GM18511 (cell line): Measurements from ENCODE around the gene TCF15.

Experiments used
- ATAC-seq: cut with Tn5 transposase; IDR thresholded peaks from one replicate; pipeline ENCODE4 v1.9.1; 2021; ENCODE audit warnings: mild to moderate bottlenecking, moderate library complexity; ENCODE audit not compliant: unreplicated experiment

TCF15 gene

DNA sequence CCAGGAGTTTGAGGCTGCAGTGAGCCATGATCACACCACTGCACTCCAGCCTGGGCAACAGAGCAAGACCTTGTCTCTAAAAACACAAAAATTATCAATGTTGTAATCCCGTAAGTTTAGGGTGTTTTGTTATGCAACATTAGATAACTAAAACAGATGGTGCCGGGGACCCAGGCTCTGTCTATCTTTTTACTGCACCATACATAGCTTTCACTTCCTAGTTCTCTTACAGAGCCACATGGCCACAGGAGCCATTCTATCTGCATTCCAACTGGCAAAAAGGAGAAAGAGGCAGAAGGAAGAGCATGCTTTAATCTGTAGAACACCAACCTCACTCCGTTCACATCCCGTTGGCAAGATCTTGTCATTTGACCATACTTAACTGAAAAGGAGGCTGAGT is 5.4 kb upstream of the TCF15 start:
- no peak for ATAC-seq

DNA sequence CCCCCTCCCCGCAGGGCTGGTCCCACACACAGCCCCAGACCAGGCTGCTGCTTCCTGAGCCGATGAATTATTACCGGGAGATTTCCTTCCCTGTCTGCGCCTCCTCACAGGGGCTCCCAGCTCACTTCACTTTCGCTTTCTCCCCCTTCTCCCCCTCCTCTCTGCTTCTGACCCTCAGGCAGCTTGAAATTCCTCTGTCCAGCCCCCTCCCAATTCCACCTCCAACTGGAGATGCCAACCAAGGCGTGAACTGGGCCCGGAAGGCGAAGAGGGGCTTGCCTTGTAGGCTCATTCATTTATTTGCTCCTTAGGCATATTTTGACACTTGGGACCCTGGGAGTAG is 1.7 kb upstream of the TCF15 start:
- no peak for ATAC-seq

DNA sequence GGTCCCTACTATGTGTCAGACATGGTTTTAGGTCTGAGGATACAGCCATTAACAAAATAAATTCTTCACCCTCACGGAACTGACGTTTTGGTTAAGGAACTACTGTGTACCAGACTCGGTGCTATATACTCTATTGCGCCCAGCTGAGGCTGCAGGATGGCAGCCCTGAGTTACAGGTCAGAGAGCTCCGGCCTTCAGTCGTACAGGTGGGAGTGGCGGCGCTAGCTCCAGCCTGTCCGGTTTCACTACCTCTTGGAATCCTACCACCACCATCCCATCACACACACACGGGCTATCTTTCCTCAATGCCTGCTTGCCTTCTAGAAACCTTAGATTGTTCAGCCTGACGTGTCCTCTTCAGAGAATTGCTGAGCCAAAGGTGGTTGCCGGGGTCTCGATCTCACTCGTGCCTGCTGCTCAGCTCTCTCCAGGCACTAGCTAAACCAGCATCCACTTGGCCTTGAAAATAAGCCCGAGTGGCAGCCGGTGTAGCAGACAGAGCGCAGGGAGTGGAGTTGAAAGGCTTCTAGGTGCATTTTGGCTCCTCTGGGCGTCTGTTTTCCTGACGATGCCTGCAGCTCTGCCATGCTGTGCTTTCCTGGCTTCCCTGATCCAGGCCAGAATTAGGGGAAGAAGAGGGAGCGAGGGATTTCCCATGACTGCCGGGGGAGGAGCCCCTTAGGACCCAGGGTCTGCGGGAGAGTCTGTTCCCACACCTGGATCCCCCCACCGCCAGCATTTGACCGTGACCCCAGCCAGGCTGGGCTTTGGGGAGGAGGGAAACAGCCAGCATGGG is 1.1 kb upstream of the TCF15 start:
- ATAC-seq = no peak

DNA sequence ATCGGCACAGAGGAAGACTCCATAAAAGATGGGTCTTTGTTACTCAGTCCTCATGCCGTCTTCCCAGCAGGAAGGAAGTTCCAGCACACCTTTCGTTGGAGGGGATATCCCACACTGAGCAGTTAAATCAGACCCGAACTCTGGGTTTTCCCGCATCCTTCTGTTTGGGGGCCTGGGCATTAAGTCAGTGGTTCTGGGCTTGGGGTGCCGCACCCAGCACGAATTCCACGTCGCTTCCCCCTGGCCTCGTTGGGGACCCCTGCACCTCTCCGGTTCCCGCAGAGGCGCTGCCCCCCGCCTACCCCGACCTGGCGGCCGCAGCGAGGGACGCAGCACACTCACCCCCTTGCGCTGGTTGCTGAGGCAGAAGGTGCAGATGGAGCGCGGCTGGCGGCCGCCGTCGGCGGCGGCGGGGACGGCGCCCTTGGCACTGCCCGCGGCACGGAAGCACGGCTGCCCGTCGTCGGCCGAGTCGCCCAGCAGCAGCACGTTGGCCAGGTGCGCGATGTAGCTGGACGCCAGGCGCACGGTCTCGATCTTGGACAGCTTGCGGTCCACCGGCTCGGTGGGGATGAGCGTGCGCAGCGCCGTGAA is 641 bp downstream of the TCF15 start:
- no peak for ATAC-seq

- ATAC-seq = no peak
Measured at GRCh38 chr20:608970-609369, 1.1 kb downstream of the TCF15 start.

DNA sequence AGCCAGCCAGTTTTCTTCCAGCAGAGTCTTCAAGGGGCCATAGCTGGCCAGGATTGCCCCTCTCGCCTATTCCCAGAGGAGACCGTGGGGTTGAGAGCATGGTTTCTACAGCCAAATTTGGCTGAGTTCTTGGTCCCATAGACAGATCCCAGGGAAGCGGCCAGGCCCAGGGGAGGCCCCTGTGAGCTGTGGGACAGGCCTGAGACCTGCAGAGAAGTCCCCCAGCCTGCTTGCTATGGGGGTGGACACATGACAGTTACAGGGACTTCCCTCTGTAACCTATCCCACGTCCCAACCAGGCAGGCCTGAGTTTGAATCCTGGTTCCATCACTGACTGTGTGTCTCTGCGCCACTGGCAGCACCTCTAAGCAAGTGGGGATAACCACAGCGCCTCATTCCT is 2.6 kb downstream of the TCF15 start:
- no peak for ATAC-seq

DNA sequence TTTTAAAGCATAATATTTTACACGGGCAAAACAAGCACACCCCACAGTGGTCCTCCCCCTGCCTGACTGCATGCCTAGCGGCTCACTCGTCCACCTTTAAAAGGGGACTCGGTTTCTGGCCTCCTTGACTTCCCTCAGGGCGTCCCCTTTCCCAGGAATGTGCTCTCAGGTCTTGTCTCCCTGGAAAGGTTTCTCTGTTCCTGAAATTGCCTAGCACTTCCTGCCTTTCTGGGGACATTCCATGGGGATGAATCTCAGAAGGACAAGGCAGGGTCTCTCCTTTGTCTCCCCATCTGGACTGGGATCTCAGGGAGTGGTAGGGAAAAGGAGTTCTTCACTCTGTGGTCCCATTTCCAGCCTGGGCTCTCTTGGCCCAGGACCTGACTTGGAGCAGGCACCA is 4.9 kb downstream of the TCF15 start:
- no peak for ATAC-seq

DNA sequence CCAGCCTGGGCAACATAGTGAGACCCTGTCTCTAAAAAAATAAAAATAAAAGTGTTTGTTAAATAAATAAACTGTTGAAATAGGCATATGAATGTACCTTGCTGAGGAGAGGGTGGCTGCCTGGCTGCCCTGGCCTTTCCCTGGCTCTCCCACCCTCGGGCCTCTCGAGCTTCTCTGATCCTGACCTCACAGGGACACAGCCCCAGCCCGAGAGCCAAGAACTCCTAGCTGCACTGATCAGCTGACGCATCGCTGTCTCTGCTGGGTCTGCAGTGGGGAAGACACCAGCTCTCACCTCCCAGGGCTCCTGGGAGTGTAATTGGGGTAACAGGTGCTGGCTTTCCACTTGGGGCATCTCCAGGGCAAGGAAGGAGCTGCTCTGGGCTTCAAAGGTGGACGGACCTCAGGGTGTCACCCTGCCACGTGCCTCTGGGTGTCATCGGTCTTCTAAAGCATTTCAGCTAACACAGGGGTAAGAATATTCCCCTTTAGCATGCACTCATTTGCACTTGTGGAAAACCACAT is 6.9 kb downstream of the TCF15 start:
- no peak for ATAC-seq

DNA sequence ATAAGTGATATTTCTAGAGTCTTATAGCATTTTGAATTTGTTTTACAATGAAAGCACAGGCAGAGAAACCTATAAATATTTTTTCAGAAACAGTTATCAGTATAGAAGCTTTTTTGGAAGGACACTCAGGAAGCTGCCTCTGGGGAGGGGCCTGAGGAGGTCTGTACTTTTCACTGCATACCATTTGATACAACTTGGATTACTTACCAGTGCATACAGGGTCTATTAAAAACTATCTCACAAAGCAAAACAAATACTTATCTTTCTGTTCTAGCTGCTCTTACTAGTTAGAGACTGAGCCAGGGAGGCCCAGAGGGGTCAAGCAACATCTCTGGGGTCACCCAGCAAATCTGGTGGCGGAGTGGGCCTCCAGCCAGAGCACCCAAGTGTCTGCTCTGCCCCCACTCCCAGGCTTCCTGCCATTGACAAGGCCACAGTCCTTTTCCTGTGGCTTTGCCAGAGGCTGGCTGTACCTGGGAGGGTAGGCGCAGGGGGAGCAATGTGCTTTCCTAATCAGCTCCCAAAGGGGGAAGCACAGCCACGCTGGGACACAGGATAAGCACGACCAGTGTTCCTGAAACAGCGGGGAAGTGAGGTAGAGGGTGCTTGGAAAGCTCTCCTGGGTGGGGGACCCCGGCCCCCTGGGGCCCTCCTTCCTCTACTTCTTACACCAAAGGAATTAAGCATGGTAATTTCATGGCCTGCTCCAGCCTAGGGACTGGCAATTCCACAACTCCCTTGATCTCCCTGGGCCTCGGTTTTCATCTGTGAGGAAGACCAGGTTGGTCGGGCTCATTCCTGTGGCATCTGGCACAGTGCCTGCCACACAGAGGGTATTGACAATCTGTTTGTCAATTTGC is 7.8 kb downstream of the TCF15 start:
- ATAC-seq = no peak

GRCh38 chr20:600736-601135 is 9.4 kb downstream of the TCF15 start:
- no peak for ATAC-seq

DNA sequence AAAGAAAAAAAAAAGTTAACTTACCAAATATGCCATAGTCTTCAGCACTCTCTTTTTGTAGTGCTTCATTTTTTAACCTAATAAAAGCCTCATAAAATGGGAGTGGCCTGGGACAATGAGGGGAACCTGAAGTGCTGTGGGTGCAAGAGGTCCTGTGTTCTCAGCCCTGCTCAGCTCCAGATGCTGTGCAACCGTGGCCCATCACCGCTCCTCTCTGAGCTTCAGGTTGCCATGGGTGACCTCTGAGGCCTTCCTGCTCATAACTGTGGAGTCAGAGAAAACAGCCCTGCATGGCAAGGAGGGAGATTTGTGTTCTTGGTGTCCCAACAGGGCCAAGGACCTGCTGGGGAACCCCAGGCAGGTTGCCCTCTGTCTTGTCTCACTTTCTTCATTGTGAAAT is 10.0 kb downstream of the TCF15 start:
- ATAC-seq = no peak

DNA sequence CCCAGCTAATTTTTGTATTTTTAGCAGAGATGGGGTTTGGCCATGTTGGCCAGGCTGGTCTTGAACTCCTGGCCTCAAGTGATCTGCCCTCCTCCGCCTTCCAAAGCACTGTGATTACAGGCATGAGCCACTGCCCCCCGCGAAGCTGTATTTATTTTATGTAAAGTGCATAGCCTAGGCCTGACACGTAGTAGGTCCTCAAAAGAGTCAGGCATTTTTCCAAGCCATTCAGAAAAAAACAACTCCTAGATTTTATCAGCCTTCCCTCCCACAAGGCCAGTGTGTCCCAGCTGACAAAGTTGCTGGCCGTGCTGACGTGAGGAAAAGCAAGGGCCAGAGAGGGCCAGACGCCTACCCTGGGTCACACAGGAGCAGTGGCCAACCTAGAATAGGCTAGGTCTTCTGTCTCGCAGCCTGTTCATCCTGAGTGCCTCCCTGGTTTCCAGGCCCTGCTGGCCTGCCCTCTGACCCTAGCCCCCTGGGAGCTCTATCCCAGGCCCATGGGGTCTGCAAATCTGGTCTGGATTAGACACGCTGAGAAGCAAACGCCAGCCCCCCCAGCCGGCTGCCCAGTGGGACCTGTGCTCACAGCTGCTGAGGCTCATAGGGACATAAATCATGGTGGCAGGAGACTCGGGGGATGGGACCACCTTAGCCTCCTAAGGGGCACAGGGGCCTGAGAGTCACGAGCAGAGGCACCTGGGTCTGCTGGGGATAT is 11.8 kb downstream of the TCF15 start:
- ATAC-seq = no peak

DNA sequence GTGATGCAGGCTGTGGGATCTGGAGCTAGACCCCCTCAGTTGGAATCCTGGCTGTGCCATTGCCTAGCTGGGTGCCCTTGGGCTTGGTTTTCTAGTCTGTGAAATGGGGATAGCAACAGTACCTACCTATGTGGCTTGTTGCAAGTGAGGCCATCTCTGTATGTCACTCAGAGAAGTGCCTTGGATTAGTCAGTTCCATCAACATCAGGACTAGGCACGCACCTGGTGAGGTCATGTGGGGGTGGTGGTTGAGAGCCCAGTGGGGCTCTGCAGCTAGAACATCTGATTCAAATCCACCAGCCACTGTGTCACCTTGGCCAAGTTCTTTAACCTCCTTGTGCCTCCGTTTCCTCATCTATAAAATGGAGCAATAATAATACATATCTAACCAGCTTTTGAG is 12.5 kb downstream of the TCF15 start:
- ATAC-seq = no peak

DNA sequence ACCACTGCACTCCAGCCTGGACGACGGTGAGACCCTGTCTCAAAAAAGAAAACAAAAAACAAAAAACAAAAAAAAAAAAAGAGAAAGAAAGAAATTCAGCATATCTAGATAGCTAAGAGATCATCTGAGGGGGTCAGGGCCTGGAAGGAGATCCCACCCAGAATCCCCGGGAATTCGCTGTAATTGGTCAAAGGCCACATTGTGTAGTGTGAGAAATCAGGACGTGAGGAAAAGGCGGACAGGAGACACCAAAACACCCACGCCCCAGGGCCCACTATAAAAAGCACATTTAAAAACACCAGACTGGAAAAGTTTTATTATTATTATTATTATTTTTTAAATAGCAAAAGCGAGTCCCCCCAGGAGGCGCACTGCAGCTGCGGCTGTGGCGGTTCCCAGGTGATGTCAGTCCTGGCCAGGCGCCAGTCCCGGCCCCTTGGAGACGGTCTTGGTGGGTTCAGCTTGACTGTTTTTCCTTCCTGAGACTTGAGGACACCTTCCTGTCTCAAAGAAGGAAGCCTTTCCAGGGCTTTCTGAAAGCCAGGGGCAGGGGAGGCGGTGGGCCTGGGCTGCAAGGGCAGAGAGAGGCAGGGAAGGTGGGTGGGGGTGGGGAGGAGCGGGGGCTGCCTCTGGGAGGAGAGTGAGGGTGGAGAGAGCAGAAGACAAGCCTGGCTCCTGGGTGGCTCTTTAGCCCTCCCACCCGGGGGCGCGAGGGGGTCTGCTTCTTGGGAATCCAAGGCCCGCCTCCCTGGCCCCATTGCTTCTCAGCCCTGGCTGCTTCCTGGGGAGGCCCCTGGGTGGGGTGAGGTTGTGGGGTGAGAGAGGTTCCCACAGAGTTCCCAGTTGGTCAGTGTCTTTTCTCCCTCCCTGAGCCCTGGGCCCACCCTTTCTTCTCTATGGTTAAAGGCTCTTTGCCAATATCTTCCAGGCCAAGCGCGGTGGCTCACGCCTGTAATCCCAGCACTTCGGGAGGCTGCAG is 14.5 kb downstream of the TCF15 start:
- ATAC-seq = no peak

- ATAC-seq = no peak
Measured at GRCh38 chr20:592506-592905, 17.6 kb downstream of the TCF15 start.

DNA sequence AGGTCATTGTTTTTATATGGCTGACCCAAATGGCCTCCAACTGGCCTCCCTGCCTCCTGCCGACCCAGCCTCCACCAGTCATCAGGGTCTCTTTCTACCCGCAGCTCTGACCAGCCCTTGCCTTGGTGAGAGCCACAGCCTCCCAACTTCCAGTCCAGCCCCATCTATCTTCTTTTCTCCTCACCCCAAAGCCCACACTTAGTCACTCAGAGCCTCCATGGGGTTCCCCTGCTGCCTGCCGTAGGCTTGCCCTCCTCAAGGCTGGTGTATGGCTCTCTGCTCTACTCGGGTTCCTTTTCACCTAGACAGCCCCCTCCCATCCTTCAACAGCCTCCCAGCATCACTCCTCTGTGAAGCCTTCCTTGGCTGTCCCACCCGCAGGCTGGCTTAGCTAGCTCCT is 18.2 kb downstream of the TCF15 start:
- ATAC-seq = no peak

DNA sequence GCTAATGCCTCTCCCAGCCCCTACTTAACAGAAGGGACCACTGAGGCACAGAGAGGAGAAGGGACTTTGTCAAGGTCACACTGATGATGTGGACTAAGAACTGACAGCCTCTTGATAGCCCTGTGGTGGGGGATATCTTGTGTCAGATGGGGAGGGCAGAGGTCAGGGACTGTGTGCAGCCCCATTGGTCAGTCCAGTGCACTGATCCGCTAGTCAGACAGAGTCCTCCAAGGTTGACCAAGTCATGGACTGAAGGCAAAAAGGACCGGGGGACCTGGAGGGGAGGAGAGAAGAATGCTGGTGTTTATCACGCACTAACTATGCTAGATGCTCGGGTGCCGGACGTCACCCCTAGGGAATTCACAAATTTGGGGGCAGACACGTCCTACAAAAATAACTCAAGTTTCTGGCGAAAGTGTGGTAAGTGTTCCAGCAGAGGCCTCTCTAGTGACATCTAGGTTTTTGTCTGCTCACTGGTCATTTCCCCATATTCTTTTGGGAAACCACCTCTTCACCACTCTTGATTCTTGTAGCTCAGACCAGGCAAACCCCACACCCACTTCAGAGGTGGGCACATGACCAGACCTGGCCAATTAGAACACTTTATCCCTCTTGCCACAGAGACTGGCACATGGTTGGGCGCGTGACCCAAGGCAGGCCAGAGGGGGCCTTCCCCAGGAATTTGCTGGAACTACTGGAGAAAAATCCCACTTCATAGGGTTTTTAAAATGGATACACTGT is 21.0 kb downstream of the TCF15 start:
- ATAC-seq = peak; percentile 72

DNA sequence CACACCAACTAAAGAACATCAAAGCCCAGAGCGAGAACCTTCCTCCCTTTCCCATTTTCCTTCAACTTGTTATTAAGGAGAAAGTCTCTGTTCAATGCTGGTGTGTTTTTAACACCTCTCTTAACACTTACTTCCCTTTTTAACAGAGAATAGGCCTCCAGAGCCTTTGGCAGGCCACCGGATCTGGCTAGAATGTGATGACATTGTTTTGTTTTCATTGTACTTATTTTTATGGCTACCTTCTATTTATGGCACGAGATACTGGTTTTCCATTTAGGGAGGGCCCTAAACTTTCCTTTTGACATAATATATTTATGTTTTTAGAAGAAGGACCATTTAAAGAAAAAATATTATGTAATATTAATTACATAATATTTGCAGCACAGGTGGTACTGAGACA is 21.6 kb downstream of the TCF15 start:
- no peak for ATAC-seq

DNA sequence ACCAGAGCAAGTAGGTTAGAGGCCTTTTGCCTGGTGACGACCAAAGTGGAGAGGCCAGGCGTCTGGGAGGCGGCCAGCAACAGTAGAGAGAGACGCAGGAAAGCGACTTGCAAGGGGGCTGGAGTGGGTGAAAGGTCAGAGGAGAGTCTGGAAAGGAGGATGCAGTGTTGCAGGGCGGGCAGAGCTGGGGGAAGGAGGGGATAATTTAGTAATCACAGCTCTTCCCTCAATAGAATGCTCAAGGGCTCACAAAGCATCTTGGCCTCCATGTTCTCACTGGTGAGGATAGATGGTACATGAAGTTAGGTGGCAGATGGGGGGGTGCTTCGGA is 25.2 kb downstream of the TCF15 start:
- ATAC-seq = no peak
